CD4-positive, alpha-beta T cell treated with Interleukin-17A for 4 hours (primary cell): Measurements from ENCODE around the gene SNAPC3.
"Not testable (repeated sequence)": the region's sequence is repeated elsewhere in the genome, so short reads cannot be mapped to it uniquely, and the experiment has no call there.

Source experiments
- DNase-seq: peaks from one replicate; pipeline ENCODE4 v3.0.0-alpha.2; 2020; ENCODE audit warnings: mixed read lengths

SNAPC3 gene

GRCh38 chr9:15422372-15423230, at the start of gene SNAPC3:
TSS of gene SNAPC3 (plus strand) at chr9:15422876. CDS start at chr9:15422880, 4 bp downstream.
- peak; percentile 94 for DNase-seq

- DNase-seq, result no peak
These were observed 48.8 kb upstream of the SNAPC3 start for GRCh38 chr9:15373881-15374280.

- DNase-seq, result no peak
These were observed 48.4 kb upstream of the SNAPC3 start for GRCh38 chr9:15374310-15374709.

- DNase-seq, result no peak
These were observed 47.9 kb upstream of the SNAPC3 start for GRCh38 chr9:15374825-15375224.

GRCh38 chr9:15377625-15378540, 44.8 kb upstream of the SNAPC3 start:
- no peak for DNase-seq

GRCh38 chr9:15379317-15379716, 43.4 kb upstream of the SNAPC3 start:
- DNase-seq, result not testable (repeated sequence)

GRCh38 chr9:15379888-15380287, 42.8 kb upstream of the SNAPC3 start:
- DNase-seq, result not testable (repeated sequence)

GRCh38 chr9:15381491-15381890, 41.2 kb upstream of the SNAPC3 start:
- no peak for DNase-seq

GRCh38 chr9:15386465-15386864, 36.2 kb upstream of the SNAPC3 start:
- DNase-seq, result no peak

GRCh38 chr9:15389173-15389572, 33.5 kb upstream of the SNAPC3 start:
- DNase-seq, result no peak

GRCh38 chr9:15389631-15390030, 33.0 kb upstream of the SNAPC3 start:
- no peak for DNase-seq

GRCh38 chr9:15390201-15390600, 32.5 kb upstream of the SNAPC3 start:
- no peak for DNase-seq

GRCh38 chr9:15392363-15392762, 30.3 kb upstream of the SNAPC3 start:
- no peak for DNase-seq

- DNase-seq, result no peak
These were observed 22.3 kb upstream of the SNAPC3 start for GRCh38 chr9:15400281-15400941.

- DNase-seq, result no peak
These were observed 21.4 kb upstream of the SNAPC3 start for GRCh38 chr9:15401266-15401665.

- no peak for DNase-seq
These were observed 19.5 kb upstream of the SNAPC3 start for GRCh38 chr9:15403155-15403554.

GRCh38 chr9:15404171-15404570, 18.5 kb upstream of the SNAPC3 start:
- no peak for DNase-seq

- DNase-seq, result peak; percentile 63
These were observed 5.8 kb upstream of the SNAPC3 start for GRCh38 chr9:15416880-15417279.

- DNase-seq, result no peak
These were observed 5.0 kb upstream of the SNAPC3 start for GRCh38 chr9:15417626-15418025.

GRCh38 chr9:15420796-15421195, 1.9 kb upstream of the SNAPC3 start:
- no peak for DNase-seq

- DNase-seq, result no peak
These were observed 1.1 kb upstream of the SNAPC3 start for GRCh38 chr9:15421532-15421931.

- DNase-seq, result no peak
These were observed 695 bp upstream of the SNAPC3 start for GRCh38 chr9:15421990-15422371.
